Hepatocyte (in vitro differentiated cells): ENCODE results near the gene PNRC2. TPM values are rescaled to one million over a fixed set of nuclear protein-coding genes. Genes with fewer than 3 reads are reported as not detected.
"Not testable (repeated sequence)": the region's sequence is repeated elsewhere in the genome, so short reads cannot be mapped to it uniquely, and the experiment has no call there.

Experiments
- DNase-seq: peaks from one replicate; pipeline ENCODE4 v3.0.0-alpha.2; 2016; ENCODE audit warnings: low spot score
- H2AFZ ChIP-seq: fragments of 200-600 bp; sonication (generic); 2 replicates; pipeline ENCODE4 v1.6.0; 2016; ENCODE audit warnings: antibody characterized with exemption, mild to moderate bottlenecking
- H3K27ac ChIP-seq: fragments of 200-600 bp; sonication (generic); 2 replicates; pipeline ENCODE4 v1.5.1; 2016; ENCODE audit warnings: mild to moderate bottlenecking
- H3K27me3 ChIP-seq: fragments of 200-600 bp; sonication (generic); 2 replicates; pipeline ENCODE4 v1.6.1; 2016
- H3K36me3 ChIP-seq: fragments of 200-600 bp; sonication (generic); replicated peaks from 2 replicates; pipeline ENCODE4 v1.5.1; 2016; ENCODE audit warnings: low read depth; ENCODE audit not compliant: insufficient read depth
- H3K4me1 ChIP-seq: fragments of 200-600 bp; sonication (generic); 2 replicates; pipeline ENCODE4 v1.5.1; 2016; ENCODE audit warnings: mild to moderate bottlenecking, moderate library complexity; ENCODE audit not compliant: insufficient read depth
- H3K4me2 ChIP-seq: fragments of 200-600 bp; sonication (generic); 2 replicates; pipeline ENCODE4 v1.6.0; 2016
- H3K4me3 ChIP-seq: fragments of 200-600 bp; sonication (generic); 2 replicates; pipeline ENCODE4 v1.5.1; 2016; ENCODE audit warnings: mild to moderate bottlenecking
- H3K79me2 ChIP-seq: fragments of 200-600 bp; sonication (generic); 2 replicates; pipeline ENCODE4 v1.6.0; 2017; ENCODE audit warnings: mild to moderate bottlenecking
- H3K9me2 ChIP-seq: fragments of 200-600 bp; sonication (generic); replicated peaks from 2 replicates; pipeline ENCODE4 v1.6.0; 2017; ENCODE audit warnings: mild to moderate bottlenecking; ENCODE audit not compliant: insufficient read depth
- H3K9me3 ChIP-seq: fragments of 200-600 bp; sonication (generic); 2 replicates; pipeline ENCODE4 v1.5.1; 2016; ENCODE audit warnings: low read depth, mild to moderate bottlenecking
- H4K20me1 ChIP-seq: fragments of 200-600 bp; sonication (generic); 2 replicates; pipeline ENCODE4 v1.6.0; 2016; ENCODE audit warnings: mild to moderate bottlenecking; ENCODE audit not compliant: insufficient read depth, poor library complexity, severe bottlenecking
- CTCF ChIP-seq: fragments of 200-600 bp; sonication (generic); IDR thresholded peaks from 2 replicates; pipeline ENCODE4 v1.5.1; 2016; ENCODE audit warnings: antibody characterized with exemption, mild to moderate bottlenecking; ENCODE audit not compliant: poor library complexity
- EZH2 ChIP-seq: fragments of 200-600 bp; sonication (generic); IDR thresholded peaks from 2 replicates; pipeline ENCODE4 v1.6.1; 2016; ENCODE audit warnings: antibody characterized with exemption, mild to moderate bottlenecking, borderline replicate concordance
- EZH2phosphoT487 ChIP-seq: fragments of 200-600 bp; sonication (generic); IDR thresholded peaks from one replicate; pipeline ENCODE4 v1.6.1; 2018; ENCODE audit warnings: antibody characterized with exemption, mild to moderate bottlenecking, low read depth, moderate library complexity; ENCODE audit not compliant: unreplicated experiment, severe bottlenecking
- WGBS: methylation state at CpG from one replicate; pipeline ENCODE4 v1.1.6; 2016; ENCODE audit warnings: low lambda C conversion rate; ENCODE audit errors: missing lambda C conversion rate; 5-methylcytosine and 5-hydroxymethylcytosine counted together
- polyA plus RNA-seq: library from polyadenylated mRNA; unstranded; fragments of >200 nt; fragmentation: Nextera tagmentation; extraction: Ambion mirVana; gene quantifications from 2 replicates; pipeline ENCODE4 v1.2.1, GENCODE V29; 2016
- total RNA-seq: library from RNA; depleted of rRNA; stranded (reverse); fragments of >200 nt; gene quantifications from 2 replicates; pipeline ENCODE4 v1.2.3, GENCODE V29; 2014

PNRC2 gene
- total and polyA plus RNA-seq, 2 experiments from 2014 or later: 65.8 to 107 TPM

DNA sequence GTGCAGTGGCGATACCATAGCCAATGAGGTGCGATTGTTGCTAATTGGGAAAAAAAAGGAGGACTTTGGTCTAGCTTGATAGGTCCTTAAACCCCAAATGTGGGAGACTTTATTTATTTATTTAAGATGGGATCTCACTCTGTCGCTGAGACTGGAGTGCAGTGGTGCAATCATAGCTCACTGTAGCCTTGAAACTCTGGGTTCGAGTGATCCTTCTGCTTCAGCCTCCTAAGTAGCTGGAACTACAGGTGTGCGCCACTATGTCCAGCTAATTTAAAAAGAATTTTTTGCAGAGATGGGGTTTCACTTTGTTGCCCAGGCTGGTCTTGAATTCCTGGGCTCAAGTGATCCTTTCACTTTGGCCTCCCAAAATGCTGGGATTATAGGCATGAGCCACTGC is 44.5 kb downstream of the PNRC2 start:
- no peak overlapping the region for H3K4me3 ChIP-seq
- H3K9me3 ChIP-seq: no peaks in the 10 kb centered on the region
- H3K79me2 ChIP-seq: no peaks in the 10 kb centered on the region
- no peak for DNase-seq
- no peaks in the 10 kb centered on the region for H3K9me2 ChIP-seq
- no peaks in the 10 kb centered on the region for H4K20me1 ChIP-seq
- WGBS: 92% methylated on average over 5 of the region's 5 CpGs
- no peaks in the 10 kb centered on the region for H3K27me3 ChIP-seq
- TF ChIP-seq CTCF (no peak), EZH2phosphoT487 (no peak), EZH2 (no peak)
- no peak overlapping the region for H3K4me2 ChIP-seq
- peaks cover 15% of the 10 kb centered on the region for H3K4me1 ChIP-seq
- no peak overlapping the region for H3K27ac ChIP-seq
- no peaks in the 10 kb centered on the region for H3K36me3 ChIP-seq
- no peak overlapping the region for H2AFZ ChIP-seq

DNA sequence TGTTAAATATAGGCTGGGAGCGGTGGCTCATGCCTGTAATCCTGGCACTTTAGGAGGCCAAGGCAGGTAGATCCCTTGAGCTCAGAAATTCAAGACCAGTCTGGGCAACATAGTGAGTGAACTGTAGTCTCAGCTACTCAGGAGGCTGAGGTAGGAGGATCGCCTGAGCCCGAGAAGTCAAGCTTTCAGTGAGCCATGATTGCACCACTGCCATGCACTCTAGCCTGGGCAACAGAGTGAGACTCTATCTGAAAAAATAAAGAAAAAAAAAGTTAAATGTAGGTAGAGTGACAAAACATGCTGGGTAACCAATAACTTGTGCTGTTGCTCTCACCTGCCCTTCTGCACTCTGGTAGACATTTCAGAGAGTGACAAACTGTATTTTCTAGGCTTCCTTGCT is 45.5 kb downstream of the PNRC2 start:
- Histone ChIP-seq H3K4me1 (peaks cover 20% of the 10 kb centered on the region), H3K79me2 (no peaks in the 10 kb centered on the region), H2AFZ (no peak overlapping the region), H3K4me3 (no peak overlapping the region), H3K27ac (no peak overlapping the region), H4K20me1 (no peaks in the 10 kb centered on the region), H3K4me2 (no peak overlapping the region), H3K9me3 (no peaks in the 10 kb centered on the region), H3K9me2 (no peaks in the 10 kb centered on the region), H3K36me3 (no peaks in the 10 kb centered on the region), H3K27me3 (no peaks in the 10 kb centered on the region)
- TF ChIP-seq EZH2phosphoT487: no peak
- TF ChIP-seq CTCF: no peak
- no peak for TF ChIP-seq EZH2
- DNase-seq: no peak
- WGBS: 95% methylated on average over 3 of the region's 3 CpGs

GRCh38 chr1:24007079-24007478 is 47.5 kb downstream of the PNRC2 start:
- no peak for DNase-seq
- TF ChIP-seq EZH2: no peak
- no peak for TF ChIP-seq EZH2phosphoT487
- no peak for TF ChIP-seq CTCF
- Histone ChIP-seq H3K4me3 (no peak overlapping the region), H3K36me3 (no peaks in the 10 kb centered on the region), H3K4me1 (peaks cover 27% of the 10 kb centered on the region), H4K20me1 (no peaks in the 10 kb centered on the region), H3K9me3 (no peaks in the 10 kb centered on the region), H2AFZ (no peak overlapping the region), H3K79me2 (no peaks in the 10 kb centered on the region), H3K27me3 (no peaks in the 10 kb centered on the region), H3K4me2 (no peak overlapping the region), H3K27ac (no peak overlapping the region), H3K9me2 (no peaks in the 10 kb centered on the region)

- not testable (repeated sequence) for H3K9me2 ChIP-seq, H3K27me3 ChIP-seq, H4K20me1 ChIP-seq, H3K9me3 ChIP-seq, H3K4me3 ChIP-seq, H2AFZ ChIP-seq, H3K79me2 ChIP-seq, H3K36me3 ChIP-seq, DNase-seq, H3K4me2 ChIP-seq, H3K27ac ChIP-seq
- WGBS: 70% methylated on average over 2 of the region's 3 CpGs
- H3K4me1 ChIP-seq: peaks cover 19% of the 10 kb centered on the region
Measured at GRCh38 chr1:24008574-24009184, 49.1 kb downstream of the PNRC2 start.
